Measurements from ENCODE around the gene CD300C. TPM values are rescaled to one million over a fixed set of nuclear protein-coding genes. Genes with fewer than 3 reads are reported as not detected.
"Not testable (repeated sequence)": the region's sequence is repeated elsewhere in the genome, so short reads cannot be mapped to it uniquely, and the experiment has no call there.

CD300C gene
- total RNA-seq, 1 experiment from 2014 or later, result not detected

DNA sequence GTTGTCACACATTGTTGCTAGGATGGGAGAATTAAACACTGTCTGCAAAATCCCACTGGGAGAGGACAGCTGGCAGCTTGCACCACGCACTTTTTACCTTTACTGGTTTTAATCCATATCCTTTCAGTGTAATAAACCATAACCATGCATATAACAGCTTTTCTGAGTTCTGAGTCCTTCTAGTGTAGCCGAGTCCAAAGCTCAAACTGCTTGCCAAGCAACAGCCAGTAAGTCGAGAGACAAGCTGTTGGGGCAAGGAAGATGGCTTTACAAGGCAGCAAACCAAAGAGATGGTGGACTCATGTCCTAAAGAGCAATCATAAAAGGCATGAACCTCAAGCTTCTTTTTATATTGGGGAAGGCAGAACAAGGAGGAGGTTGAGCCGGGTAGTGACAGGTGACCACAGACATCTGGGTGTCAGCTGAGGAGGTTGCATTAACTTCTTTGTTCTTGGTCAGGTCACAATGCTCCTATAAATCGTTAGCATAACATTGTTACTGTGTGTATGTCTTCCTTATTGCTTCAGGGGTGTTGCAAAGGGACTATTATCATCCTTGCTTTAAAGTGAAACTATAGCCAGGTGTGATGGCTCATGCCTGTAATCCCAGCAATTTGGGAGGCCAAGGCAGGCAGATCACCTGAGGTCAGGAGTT is 28.7 kb upstream of the CD300C start:
- DNase-seq (ENCODE audit: low spot score), result no peak
- Mint-ChIP-seq H3K4me3 (no peak overlapping the region), H3K9me3 (peaks cover 3% of the 10 kb centered on the region; the same call in 1 of the 2 replicates), H3K27me3 (ENCODE audit: low read depth) (peaks cover 17% of the 10 kb centered on the region), H3K27ac (no peak overlapping the region), H3K4me1 (peaks cover 6% of the 10 kb centered on the region), H3K36me3 (no peaks in the 10 kb centered on the region)
- no peak for ATAC-seq
- ChIA-PET POLR2A (no interaction called here), CTCF (interaction anchor here (0.9 to 1.4 kb wide), 4 partner anchors 9 to 285 kb away, joined by 3 to 7 read pairs (median 4); partner anchors contain the start of gene GRIN2C)
- TF ChIP-seq, protein P1, sequence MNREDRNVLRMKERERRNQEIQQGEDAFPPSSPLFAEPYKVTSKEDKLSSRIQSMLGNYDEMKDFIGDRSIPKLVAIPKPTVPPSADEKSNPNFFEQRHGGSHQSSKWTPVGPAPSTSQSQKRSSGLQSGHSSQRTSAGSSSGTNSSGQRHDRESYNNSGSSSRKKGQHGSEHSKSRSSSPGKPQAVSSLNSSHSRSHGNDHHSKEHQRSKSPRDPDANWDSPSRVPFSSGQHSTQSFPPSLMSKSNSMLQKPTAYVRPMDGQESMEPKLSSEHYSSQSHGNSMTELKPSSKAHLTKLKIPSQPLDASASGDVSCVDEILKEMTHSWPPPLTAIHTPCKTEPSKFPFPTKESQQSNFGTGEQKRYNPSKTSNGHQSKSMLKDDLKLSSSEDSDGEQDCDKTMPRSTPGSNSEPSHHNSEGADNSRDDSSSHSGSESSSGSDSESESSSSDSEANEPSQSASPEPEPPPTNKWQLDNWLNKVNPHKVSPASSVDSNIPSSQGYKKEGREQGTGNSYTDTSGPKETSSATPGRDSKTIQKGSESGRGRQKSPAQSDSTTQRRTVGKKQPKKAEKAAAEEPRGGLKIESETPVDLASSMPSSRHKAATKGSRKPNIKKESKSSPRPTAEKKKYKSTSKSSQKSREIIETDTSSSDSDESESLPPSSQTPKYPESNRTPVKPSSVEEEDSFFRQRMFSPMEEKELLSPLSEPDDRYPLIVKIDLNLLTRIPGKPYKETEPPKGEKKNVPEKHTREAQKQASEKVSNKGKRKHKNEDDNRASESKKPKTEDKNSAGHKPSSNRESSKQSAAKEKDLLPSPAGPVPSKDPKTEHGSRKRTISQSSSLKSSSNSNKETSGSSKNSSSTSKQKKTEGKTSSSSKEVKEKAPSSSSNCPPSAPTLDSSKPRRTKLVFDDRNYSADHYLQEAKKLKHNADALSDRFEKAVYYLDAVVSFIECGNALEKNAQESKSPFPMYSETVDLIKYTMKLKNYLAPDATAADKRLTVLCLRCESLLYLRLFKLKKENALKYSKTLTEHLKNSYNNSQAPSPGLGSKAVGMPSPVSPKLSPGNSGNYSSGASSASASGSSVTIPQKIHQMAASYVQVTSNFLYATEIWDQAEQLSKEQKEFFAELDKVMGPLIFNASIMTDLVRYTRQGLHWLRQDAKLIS (CRISPR knock-in tag; IDR thresholded peaks at IDR 0.05; ENCODE audit: borderline replicate concordance), result no peak
- TF ChIP-seq NFATC4 (CRISPR knock-in tag; IDR thresholded peaks at IDR 0.05), result no peak
- TF ChIP-seq, protein P2, sequence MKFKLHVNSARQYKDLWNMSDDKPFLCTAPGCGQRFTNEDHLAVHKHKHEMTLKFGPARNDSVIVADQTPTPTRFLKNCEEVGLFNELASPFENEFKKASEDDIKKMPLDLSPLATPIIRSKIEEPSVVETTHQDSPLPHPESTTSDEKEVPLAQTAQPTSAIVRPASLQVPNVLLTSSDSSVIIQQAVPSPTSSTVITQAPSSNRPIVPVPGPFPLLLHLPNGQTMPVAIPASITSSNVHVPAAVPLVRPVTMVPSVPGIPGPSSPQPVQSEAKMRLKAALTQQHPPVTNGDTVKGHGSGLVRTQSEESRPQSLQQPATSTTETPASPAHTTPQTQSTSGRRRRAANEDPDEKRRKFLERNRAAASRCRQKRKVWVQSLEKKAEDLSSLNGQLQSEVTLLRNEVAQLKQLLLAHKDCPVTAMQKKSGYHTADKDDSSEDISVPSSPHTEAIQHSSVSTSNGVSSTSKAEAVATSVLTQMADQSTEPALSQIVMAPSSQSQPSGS (CRISPR knock-in tag; IDR thresholded peaks at IDR 0.05; ENCODE audit: borderline replicate concordance, low read depth), result no peak
- TF ChIP-seq, protein P3, sequence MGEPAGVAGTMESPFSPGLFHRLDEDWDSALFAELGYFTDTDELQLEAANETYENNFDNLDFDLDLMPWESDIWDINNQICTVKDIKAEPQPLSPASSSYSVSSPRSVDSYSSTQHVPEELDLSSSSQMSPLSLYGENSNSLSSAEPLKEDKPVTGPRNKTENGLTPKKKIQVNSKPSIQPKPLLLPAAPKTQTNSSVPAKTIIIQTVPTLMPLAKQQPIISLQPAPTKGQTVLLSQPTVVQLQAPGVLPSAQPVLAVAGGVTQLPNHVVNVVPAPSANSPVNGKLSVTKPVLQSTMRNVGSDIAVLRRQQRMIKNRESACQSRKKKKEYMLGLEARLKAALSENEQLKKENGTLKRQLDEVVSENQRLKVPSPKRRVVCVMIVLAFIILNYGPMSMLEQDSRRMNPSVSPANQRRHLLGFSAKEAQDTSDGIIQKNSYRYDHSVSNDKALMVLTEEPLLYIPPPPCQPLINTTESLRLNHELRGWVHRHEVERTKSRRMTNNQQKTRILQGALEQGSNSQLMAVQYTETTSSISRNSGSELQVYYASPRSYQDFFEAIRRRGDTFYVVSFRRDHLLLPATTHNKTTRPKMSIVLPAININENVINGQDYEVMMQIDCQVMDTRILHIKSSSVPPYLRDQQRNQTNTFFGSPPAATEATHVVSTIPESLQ (CRISPR knock-in tag; IDR thresholded peaks at IDR 0.05), result no peak
- TF ChIP-seq FOXJ3 (CRISPR knock-in tag; IDR thresholded peaks at IDR 0.05; ENCODE audit: borderline replicate concordance), result no peak
- no peak for TF ChIP-seq SMAD4 (CRISPR knock-in tag; IDR thresholded peaks at IDR 0.05)
- TF ChIP-seq, protein P4, sequence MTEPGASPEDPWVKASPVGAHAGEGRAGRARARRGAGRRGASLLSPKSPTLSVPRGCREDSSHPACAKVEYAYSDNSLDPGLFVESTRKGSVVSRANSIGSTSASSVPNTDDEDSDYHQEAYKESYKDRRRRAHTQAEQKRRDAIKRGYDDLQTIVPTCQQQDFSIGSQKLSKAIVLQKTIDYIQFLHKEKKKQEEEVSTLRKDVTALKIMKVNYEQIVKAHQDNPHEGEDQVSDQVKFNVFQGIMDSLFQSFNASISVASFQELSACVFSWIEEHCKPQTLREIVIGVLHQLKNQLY (CRISPR knock-in tag; IDR thresholded peaks at IDR 0.05), result no peak
- TF ChIP-seq ZNF423 (CRISPR knock-in tag; IDR thresholded peaks at IDR 0.05), result no peak
- TF ChIP-seq, protein P5, sequence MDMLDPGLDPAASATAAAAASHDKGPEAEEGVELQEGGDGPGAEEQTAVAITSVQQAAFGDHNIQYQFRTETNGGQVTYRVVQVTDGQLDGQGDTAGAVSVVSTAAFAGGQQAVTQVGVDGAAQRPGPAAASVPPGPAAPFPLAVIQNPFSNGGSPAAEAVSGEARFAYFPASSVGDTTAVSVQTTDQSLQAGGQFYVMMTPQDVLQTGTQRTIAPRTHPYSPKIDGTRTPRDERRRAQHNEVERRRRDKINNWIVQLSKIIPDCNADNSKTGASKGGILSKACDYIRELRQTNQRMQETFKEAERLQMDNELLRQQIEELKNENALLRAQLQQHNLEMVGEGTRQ (CRISPR knock-in tag; IDR thresholded peaks at IDR 0.05), result no peak
- TF ChIP-seq, protein P6, sequence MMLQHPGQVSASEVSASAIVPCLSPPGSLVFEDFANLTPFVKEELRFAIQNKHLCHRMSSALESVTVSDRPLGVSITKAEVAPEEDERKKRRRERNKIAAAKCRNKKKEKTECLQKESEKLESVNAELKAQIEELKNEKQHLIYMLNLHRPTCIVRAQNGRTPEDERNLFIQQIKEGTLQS (CRISPR knock-in tag; conservative IDR thresholded peaks at IDR 0.05), result no peak
- TF ChIP-seq GTF2I (CRISPR knock-in tag; conservative IDR thresholded peaks at IDR 0.05), result no peak
- TF ChIP-seq, protein P7, sequence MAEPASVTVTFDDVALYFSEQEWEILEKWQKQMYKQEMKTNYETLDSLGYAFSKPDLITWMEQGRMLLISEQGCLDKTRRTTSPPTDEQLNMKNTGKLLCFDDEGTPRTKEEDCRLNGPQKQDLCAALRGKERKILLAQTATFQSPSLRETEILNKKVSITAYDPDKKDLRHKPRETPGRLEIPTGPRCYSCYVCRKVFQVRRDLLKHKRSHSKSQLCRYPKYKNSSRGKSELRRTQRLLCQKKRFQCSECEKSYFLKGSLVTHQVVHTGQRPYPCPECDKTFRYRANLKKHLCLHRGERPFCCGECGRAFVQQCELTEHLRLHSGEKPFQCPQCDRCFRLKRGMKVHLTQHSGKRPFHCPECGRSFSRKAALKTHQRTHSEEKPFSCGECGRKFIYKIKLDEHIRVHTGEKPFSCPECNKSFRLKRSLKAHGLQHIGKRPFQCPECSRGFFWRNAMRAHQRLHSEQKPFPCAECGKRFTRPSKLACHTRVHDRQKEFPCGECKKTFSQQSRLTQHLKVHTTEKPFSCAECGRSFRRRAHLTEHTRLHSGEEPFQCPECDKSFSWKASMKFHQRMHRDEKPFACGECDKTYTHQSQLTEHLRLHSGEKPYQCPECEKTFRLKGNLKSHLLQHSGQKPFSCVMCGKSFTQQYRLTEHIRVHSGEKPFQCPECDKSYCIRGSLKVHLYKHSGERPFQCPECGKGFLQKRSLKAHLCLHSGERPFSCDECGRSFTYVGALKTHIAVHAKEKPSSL (CRISPR knock-in tag; conservative IDR thresholded peaks at IDR 0.05), result no peak
- TF ChIP-seq ZNF263 (CRISPR knock-in tag; IDR thresholded peaks at IDR 0.05; ENCODE audit: low read depth), result no peak
- no peak for TF ChIP-seq NFYB (CRISPR knock-in tag; conservative IDR thresholded peaks at IDR 0.05; ENCODE audit: low read depth)
- no peak for TF ChIP-seq TP53 (CRISPR knock-in tag; IDR thresholded peaks at IDR 0.05)
- TF ChIP-seq, protein P8, sequence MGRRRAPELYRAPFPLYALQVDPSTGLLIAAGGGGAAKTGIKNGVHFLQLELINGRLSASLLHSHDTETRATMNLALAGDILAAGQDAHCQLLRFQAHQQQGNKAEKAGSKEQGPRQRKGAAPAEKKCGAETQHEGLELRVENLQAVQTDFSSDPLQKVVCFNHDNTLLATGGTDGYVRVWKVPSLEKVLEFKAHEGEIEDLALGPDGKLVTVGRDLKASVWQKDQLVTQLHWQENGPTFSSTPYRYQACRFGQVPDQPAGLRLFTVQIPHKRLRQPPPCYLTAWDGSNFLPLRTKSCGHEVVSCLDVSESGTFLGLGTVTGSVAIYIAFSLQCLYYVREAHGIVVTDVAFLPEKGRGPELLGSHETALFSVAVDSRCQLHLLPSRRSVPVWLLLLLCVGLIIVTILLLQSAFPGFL (CRISPR knock-in tag; IDR thresholded peaks at IDR 0.05; ENCODE audit: borderline replicate concordance), result no peak
- no peak for TF ChIP-seq ZNF416 (CRISPR knock-in tag; IDR thresholded peaks at IDR 0.05)
- no peak for TF ChIP-seq NFE2L1 (CRISPR knock-in tag; IDR thresholded peaks at IDR 0.05)

DNA sequence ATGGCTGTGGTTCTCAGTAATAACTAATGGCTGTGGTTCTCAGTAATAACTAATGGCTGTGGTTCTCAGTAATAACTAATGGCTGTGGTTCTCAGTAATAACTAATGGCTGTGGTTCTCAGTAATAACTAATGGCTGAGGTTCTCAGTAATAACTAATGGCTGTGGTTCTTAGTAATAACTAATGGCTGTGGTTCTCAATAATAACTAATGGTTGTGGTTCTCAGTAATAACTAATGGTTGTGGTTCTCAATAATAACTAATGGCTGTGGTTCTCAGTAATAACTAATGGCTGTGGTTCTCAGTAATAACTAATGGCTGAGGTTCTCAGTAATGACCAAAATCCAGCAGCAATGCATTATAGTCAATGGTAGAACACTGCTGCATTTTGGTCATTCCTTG is 27.7 kb upstream of the CD300C start:
- DNase-seq (ENCODE audit: low spot score); H3K4me1 Mint-ChIP-seq; H3K27ac Mint-ChIP-seq; POLR2A ChIA-PET; ATAC-seq; H3K4me3 Mint-ChIP-seq; H3K36me3 Mint-ChIP-seq; H3K9me3 Mint-ChIP-seq: not testable (repeated sequence)
- H3K27me3 Mint-ChIP-seq (ENCODE audit: low read depth), result peaks cover 12% of the 10 kb centered on the region
- CTCF ChIA-PET, result interaction anchor here (0.6 to 1.2 kb wide), 3 partner anchors 30 to 286 kb away, joined by 3 to 4 read pairs (median 3); partner anchors contain the start of gene GRIN2C

Data from WTC11 (cell line).